H1 (cell line): ENCODE measurements around the gene SMARCA5. TPM values are rescaled to one million over a fixed set of nuclear protein-coding genes. Genes with fewer than 3 reads are reported as not detected.

Experiments
- GABPA ChIP-seq: IDR thresholded peaks from 2 replicates; pipeline ENCODE4 v1.6.1; 2011; ENCODE audit warnings: mild to moderate bottlenecking, low read length, moderate library complexity, borderline replicate concordance; ENCODE audit not compliant: insufficient read depth
- SP4 ChIP-seq: IDR thresholded peaks from 2 replicates; pipeline ENCODE4 v1.6.1; 2012; ENCODE audit warnings: low read length, inconsistent platforms
- polyA plus RNA-seq, 7 experiments: library from polyadenylated mRNA; depleted of rRNA in 3 of 7; stranded (reverse) in 5 of 7; unstranded in 2 of 7; fragments of >200 nt in 5 of 7; fragments of 200-250 nt in 2 of 7; gene quantifications; 1 replicate in 5 of 7; 2 replicates in 1 of 7; 4 replicates in 1 of 7; pipeline versions ENCODE4 v1.2.1 to v1.2.3, GENCODE V29; 2011 to 2013; ENCODE audit warnings: missing spikeins in 2 of 7, mixed read lengths in 2 of 7
- total RNA-seq: library from RNA; stranded (reverse); fragmentation: NEBNext Ultra II Directional; extraction: Animal tissue kit (Norgen Biotek cat#: 25700); gene quantifications from 2 replicates; pipeline ENCODE4 v1.2.1, GENCODE V29; 2021

The SMARCA5 gene
- total and polyA plus RNA-seq, 2 of the 8 experiments (the other 6 are each of a cell fraction or from before 2014, with no cell fraction given) = 13.9 to 112 TPM

- TF ChIP-seq GABPA = no peak
- no peak for TF ChIP-seq SP4
These were observed 18.4 kb downstream of the SMARCA5 start (continued) for GRCh38 chr4:143531788-143532491.
